Hepatic stellate cell (primary cell): ENCODE data around the gene ARPC1B.
"Not testable (repeated sequence)": the region's sequence is repeated elsewhere in the genome, so short reads cannot be mapped to it uniquely, and the experiment has no call there.

Source experiments
- DNase-seq: peaks from one replicate; pipeline ENCODE4 v3.0.0; 2011; ENCODE audit warnings: low spot score

The ARPC1B gene

DNA sequence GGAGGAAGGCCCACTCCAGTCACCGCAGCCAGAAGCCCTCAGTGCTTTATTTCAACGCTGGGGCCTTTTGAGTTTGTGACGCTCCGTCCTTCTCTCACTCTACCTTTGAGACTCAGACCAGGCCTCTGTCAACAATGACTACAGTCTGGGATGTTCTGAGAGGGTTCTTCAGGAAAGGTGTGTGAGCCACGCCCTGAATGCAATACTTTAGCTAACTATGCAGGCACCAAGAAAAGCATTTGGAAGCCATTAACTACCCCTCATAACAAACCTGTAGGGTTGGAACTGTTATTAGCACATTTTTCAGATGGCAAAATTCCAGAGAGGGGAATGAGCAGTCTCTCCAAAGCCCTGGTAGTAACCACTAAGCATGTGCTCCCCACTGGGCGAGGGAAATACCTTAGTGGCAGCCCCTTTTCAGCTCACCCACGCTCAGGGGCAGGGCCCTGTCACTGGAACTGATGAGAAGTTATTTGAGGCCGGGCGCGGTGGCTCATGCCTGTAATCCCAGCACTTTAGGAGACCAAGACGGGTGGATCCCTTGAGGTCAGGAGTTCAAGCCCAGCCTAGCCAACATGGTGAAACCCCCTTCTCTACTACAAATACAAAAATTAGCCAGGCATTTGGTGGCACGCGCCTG lies 5.7 kb upstream of the ARPC1B start:
- no peak for DNase-seq

DNA sequence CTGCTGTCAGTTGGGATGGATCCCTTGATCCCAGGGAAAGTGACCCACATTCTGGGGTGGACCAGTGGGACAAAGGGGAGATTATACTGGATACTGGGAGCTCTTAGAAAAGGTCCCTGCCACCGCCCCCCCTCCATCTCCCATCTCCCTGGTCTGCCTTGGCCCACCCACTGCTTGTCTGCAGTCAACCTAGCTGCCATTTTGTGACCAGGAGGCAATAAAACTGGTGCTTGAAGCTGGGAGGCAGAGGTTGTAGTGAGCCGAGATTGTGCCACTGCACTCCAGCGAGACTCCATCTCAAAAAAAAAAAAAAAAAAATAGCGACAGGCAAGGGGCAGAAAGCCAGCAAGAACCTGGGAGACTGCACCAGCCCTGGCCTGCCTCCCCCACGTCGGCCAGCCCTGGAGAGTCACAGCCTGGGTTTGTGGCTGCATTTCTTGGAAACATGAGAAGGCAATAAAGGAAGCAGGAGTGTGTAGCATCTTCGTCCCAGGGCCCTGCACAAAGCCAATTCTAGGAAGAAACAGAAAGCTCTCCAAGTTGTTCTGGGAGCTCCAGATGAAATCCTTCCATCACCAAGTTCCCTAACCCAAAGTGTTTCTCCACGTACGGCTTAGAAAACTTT lies 4.7 kb upstream of the ARPC1B start:
- no peak for DNase-seq

DNA sequence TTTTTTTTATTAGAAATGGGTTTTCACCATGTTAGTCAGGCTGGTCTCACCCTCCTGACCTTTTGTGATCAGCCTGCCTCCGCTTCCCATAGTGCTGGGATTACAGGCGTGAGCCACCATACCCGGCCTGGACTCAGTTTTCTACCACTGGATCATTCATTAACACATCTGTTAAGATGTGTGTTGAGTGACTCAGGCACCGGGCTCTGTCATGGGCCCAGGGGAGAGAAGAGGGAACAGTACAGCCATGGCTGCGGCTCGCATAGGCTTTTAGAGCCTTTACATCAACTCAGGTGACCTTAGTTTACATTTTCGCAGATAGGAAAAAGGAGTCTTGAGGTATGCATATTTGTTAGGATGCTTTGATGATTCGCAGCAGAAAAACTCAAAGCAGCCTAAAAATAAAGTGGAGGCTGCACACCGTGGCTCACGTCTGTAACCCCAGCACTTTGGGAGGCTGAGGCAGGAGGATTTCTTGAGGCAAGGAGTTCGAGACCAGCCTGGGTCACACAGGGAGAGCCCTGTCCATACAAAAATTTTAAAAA lies 3.1 kb upstream of the ARPC1B start:
- DNase-seq, result no peak

DNA sequence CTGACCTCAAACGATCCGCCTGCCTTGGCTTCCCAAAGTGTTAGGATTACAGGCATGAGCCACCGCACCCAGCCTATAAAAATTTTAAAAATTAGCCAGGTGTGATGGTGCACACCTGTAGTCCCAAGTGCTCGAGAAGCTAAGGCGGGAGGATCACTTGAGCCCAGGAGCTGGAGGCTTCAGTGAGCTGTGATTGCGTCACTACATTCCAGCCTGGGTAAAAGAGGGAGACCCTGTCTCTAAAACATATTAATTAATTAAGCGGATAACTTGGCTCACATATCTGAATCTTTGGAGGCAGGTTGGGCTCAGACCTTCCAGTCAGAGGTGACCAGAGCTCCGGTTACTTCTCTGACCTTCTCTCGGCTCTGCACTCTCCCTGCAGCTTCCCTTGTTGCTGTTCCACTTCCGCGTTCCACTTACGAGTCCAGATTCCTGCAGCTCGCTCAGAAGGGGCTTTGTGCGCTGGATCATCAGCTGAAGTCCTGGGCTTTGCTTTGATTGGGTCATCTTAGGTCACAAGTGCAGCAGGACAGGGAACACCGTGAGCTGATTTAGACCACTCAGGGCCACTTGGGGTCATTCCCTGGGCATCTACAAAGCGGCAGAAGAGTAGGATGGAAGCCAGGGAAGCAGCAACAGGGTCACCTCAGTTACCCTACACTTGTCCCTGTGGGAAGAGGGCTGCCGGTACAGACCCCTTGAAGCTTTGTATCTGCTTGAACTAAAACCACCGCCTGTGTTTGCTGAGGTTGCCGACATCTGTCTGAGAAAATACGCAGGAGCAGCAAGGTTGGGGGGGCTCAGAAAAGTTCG lies 2.0 kb upstream of the ARPC1B start:
- DNase-seq, result no peak

DNA sequence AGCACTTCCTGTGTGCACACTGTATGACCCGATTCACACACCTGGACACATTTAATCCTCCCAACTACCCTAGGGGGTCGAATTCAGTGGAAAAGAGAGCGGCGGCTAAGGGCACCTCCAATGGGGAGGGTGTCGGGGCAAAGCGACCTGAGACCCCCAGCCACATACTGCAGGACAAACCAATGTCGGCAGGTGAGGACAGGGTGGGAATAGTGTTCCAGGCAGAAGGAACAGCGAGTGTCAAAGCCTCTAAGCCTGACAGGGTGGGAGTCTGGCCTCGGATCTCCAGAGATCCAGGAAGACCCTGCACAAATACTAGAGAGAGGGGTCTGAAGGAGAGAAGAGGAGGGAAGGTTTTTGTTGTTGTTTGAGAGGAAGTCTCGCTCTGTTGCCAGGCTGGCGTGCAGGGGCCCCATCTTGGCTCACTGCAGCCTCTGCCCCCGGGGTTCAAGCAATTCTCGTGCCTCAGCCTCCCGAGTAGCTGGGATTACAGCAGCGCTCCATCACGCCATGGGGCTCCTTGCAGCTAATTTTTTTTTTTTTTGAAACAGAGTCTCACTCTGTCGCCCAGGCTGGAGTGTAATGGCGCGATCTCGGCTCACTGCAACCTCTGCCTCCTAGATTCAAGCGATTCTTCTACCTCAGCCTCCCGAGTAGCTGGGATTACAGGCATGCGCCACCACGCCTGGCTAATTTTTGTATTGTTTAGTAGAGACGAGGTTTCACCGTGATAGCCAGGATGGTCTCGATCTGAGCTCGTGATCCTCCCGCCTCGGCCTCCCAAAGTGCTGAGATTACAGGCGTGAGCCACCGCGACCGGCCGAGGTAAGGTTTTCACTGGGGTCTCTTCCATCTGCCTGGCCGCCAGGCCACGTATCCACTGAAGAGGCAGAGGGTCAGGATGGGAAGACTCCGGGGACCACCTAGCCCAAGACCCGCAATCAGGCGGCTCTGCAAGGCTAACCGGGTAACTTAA lies 1.2 kb upstream of the ARPC1B start:
- DNase-seq, result no peak

DNA sequence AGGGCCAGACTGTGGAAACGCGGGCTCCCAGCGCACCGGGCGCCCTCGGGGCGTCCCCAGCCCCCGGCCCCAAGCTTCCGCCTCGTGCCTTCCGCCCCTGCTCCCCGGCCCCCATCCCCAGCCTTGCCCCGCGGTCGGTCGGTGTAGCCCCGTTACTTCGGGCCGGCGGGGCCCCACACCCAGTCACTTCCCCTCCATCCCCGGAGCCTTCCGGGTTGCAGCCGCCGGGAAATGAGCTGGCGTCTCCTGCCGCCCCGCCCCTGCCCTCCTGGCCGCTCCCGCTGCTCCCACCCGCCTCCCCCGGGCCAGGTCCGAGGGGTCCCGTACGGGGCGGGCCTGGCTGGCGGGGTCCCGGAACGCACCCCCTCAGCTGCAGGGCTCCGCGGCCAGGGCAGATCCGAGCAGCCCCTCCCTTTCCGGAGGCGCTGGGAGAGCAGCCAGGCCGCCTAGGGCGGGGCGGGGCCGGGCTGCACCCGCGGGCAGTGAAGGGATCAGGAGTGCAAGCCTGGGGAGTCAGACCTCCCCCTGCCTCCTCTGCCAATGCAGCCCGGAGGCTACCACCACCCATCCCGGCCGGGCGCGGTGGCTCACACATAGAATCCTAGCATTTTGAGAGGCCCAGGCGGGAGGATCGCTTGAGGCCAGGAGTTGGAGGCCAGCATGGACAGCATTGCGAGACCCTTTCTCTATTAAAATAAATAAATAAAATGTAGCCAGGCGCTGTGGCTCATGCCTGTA lies 709 bp downstream of the ARPC1B start:
- peak; percentile 88 for DNase-seq

DNA sequence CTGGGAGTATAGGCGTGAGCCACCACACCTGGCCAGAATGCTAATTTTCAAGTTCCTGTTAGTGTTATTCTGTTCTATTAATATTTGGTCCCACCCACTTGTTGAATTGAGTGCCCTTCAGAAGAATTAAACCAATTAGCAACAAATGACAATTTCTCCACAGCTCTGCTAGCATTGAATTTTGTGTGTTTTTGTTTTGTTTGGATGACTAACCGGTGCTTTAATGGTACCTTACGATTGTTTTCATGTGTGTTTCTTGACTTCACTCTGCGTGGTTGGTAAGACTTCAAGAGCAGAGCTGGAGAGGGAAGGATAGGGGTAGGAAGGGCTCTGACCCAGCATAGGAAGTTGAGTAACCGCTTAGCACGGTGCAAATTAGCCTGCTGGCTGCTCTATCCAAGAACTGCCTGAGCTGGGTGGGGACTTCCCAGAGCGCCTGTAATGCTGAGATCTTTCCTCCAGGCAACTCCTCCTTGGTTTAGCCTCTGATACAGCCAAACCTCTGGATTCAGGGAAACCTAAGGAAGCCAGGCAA lies 4.6 kb downstream of the ARPC1B start:
- peak; percentile 89 for DNase-seq

DNA sequence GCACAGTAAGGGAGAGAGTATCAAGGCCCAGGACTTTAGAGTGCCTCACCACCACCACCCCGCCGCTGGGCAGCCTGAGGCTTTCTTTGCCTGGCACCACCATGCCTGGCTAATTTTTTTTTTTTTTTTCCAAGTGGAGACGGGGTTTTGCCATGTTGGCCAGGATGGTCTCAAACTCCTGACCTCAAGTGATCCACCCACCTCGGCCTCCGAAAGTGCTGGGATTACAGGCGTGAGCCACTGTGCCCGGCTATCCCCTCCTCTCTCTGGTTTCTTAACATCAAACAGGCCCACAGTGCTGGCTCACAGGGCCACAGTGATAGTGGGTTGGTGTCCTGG lies 5.1 kb downstream of the ARPC1B start:
- DNase-seq, result not testable (repeated sequence)

DNA sequence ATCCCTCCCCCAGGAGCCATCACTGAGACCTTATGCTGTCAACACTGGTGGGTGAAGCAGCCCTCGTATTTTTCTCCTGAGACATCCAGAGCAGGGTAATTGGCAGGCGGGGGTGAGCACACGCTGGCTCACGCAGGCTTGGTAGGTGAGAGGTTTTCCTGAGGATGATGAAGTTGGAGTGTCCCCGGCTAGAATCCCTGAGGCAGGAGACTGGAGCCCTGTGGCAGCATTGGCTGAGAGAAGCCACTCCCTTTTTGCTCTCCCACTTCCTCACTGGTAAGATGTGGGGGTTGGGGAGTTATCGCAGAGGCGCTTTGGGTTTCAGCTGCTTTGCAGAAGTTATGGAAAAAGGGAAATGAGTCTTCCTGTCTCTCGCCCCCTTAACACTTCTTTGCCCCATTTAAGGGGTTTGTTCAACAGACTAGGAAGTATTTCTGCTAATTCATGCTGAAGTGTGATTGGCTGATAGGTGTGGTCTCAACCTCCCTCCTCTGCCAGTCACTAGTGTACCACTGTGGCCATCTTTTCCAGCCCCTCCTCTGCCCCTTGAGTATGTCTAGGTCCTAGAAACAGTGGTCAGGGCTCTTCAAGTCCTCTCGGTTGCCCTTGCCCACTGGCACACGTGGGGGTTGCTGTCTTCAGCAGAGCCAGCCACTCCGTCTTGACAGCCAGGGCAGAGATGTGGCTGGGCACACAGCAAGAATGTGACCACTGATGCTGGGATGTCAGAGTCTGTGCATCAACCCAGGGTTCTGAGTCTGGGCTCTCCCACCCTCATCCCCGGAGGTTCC lies 5.7 kb downstream of the ARPC1B start:
- peak; percentile 70 for DNase-seq

DNA sequence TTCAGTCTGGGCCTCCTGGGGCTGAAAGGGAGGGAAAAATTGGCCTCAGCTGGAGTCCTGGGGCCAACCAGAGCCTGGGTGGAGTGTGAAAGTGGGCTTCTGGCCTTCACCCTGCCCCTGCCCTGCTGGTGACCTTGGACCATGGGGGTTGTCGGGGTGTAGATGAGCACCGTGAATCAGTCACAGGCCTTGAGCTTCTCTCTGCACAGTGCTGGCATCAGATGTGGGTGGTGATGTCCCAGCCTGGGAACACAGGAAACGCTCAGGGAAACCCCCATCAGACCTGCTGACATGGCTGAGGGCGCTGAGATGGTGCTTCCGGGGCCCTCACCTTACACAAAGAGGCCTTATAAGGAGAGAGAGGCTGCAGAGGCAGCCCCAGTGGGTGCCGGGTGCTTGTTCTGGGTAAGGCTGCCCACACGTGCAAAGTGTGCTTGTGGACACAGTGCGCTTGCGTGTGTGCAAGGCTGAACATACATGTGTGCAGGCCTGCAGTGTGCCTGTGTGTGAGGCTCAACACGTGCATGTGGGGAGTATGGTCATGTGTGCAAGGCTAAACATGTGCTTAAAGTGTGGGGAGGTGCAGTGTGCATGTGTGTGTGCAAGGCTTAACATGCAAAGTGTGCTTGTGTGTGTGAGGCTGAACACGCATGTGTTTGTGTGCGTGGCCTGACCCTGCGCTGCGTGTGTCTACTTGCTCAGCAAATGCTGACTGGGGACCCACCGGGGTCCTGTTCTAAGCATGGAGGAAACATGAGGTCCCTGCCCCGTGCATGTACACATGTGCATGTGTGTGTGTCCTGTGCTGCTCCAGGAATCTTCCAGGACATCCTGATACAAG lies 6.5 kb downstream of the ARPC1B start:
- DNase-seq, result peak; percentile 44

DNA sequence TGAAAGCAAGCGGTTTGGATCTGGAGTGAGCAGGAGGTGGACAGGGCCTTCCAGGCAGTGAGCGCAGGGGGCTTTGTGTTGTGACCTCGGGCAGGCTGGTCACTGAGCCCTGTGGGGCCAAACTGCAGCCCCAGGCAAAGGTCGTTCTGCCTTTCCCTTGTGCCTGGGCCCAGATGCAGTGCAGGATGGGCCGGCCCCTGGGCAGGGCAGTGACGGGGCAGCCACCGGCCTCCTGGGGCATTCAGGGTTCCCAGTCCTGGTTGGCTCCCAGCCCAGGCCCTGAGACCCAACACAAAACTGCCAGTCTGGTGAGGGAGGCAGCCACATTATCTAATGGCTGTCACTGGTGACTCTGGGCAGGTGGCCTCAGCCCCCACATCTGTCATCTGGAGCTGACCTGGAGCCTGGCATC lies 7.1 kb downstream of the ARPC1B start:
- no peak for DNase-seq

DNA sequence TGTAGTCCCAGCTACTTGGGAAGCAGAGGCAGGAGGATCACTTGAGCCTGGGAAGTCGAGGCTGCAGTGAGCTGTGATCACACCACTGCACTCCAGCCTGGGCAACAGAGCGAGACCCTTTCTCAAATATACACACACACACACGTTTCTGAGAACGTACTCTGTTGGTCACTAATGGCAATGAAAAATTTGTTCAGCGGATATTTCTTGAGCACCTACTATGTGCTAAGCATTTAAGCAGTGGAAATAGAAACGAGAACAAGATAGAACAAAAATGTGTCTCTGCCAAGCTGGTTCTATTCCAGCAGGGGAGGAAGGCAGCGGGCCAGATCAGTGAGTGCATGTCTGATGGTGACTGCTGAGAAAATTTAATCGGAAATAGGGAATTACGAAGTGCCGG lies 8.7 kb downstream of the ARPC1B start:
- DNase-seq, result no peak

DNA sequence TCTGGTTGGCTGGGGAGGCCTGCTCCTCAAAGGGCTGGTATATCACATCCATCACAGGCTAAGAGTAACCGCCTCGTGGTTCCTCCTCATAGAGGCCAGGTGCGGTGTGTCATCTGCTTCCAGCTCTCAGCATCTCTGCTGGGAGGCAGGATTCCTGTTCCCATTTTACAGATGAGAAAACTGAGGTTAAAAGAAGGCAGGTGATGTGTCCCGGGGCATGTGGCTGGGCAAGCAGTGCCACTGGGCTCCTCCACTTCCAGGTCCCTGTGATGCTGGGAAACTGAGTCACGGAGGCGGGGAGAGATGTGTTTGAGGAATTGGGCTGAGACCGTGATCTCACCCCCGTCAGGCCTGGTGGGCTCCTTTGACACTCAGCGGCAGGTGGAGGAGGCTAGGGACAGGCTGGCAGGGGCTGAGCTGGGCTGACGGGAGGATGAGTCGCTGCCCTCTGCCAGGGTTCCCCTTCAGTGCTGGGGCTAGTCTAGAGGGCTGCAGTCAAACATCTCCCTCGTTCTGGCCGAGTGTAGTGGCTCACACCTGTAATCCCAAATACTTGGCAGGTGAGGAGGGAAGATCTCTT lies 9.4 kb downstream of the ARPC1B start:
- no peak for DNase-seq

DNA sequence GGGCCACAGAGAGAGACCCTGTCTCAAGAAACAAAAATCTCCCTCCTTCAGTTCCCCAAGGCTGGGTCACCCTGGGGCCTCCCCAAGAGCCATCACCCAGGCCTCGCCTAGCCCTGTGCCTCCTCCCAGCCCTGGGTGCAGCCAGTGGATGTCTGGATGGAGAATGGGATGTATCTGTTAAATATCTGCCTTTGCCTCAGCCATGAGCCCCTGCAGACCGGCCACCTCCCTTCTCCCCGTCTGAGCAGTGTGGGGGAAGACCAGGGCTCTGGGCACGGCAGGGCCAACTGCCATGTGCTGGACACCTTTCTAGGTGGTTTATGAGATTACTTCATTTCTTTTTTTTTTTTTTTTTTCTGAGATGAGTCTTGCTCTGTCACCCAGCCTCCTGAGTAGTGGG lies 10.0 kb downstream of the ARPC1B start:
- DNase-seq, result no peak

DNA sequence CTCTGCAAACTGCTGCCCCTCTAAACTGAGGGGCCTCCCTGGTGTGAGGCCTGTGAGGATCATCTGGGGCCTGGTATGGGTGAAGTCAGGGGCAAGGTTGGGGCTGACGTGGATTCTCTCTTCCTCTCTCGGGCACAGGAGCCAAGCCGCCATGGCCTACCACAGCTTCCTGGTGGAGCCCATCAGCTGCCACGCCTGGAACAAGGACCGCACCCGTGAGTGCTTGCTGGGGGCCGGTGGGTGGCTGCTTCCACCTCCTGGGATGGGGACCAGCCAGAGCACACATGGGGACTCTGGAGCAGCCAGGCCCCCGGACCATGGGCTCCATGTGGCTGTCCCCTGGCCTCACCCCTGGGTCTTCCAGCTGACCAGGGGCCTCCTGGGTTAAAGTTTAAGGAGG lies 11.0 kb downstream of the ARPC1B start:
- no peak for DNase-seq

DNA sequence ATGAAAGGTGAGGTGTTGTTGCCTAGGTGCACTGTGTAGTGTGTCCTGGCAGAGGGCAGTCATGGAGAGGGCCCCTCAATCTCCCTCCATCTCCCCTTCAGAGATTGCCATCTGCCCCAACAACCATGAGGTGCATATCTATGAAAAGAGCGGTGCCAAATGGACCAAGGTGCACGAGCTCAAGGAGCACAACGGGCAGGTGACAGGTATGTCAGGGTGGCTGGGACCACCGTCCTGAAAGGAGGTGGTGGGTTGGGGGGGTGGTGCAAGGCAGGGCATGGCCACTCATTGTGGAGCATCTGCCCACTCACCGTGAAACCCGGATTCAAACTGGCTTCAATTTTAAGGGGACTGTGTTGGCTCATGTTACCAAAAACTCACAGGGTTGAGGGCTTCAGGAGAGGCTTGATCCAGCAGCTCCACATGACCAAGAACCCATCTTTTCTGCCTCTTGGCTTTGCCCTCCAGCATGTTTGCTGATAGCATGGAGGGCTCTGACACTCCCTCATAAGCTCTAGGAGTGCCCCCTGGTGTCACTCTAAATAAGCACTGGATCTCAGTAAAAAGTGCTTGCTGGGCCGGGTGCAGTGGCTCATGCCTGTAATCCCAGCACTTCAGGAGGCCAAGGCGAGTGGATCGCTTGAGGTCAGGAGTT lies 12.2 kb downstream of the ARPC1B start:
- no peak for DNase-seq

DNA sequence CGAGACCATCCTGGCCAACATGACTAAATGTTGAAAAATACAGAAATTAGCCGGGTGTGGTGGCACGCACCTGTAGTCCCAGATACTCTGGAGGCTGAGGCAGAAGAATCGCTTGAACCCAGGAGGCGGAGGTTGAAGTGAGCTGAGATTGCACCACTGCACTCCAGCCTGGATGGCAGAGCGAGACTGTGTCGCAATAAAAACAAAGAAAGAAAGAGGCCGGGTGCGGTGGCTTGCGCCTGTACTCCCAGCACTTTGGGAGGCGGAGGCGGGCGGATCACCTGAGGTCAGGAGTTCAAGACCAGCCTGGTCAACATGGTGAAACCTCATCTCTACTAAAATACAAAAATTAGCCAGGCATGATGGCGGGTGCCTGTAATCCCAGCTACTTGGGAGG lies 12.7 kb downstream of the ARPC1B start:
- not testable (repeated sequence) for DNase-seq

DNA sequence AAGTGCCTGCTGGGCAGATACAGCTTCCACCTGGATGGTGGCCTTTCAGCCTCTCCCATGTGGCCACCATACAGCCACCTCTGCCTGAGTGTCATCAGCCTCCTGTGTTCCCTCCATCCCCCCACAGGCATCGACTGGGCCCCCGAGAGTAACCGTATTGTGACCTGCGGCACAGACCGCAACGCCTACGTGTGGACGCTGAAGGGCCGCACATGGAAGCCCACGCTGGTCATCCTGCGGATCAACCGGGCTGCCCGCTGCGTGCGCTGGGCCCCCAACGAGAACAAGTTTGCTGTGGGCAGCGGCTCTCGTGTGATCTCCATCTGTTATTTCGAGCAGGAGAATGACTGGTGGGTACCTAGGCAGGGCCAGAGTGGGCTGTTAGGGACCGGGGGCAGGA lies 13.4 kb downstream of the ARPC1B start:
- no peak for DNase-seq
